Measurements from ENCODE around the gene SSNA1. TPM values are rescaled to one million over a fixed set of nuclear protein-coding genes. Genes with fewer than 3 reads are reported as not detected.

The SSNA1 gene
- total and polyA plus RNA-seq, 9 of the 15 experiments (the other 6 are each of a cell fraction or from before 2014, with no cell fraction given) = 1.9 to 130 (median 57.1) TPM

DNA sequence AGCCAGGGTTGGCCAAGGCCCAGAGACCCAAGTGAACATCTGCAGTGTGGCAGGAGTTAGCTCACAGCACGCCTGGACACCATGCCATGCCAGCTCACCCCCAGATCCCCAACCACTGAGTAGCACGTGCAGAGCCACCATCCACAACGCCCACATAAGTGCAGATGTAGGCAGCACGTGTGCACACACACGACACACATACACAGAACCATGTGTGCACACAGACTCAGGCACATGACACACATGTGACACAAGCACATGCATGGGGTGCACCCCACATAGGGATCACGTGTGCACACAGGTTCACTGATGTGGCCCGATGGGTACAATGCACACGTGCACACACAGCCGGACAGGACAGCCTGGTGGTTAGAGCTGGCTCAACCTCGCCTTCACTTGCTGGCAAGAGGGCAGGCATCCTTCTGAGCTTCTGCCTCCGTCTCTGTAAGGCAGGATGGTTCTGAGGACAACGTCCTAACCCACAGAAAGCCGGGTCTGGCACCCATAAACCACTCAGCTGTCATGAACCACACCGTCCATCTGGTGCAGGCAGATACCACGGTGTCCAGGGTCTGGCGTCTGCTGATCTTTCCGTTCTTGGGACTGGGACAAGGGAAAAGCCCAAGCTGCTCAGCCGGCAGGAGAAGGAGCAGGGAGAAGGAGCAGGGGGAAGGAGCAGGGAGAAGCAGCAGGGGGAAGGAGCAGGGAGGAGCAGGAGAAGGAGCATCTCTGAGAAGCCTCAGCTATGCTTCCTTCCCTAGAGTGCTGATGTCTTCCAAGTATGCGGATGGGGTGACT lies 30.7 kb upstream of the SSNA1 start (continued):
- TF ChIP-seq JUND (IDR thresholded peaks at IDR 0.05; ENCODE audit: borderline replicate concordance, low read depth, low read length) (no peak), JUND (tag; IDR thresholded peaks at IDR 0.05; ENCODE audit: borderline replicate concordance, low read depth, low read length) (no peak), SREBF1 (IDR thresholded peaks at IDR 0.05; ENCODE audit: borderline replicate concordance, low read depth, low read length) (no peak), DLX4 (CRISPR knock-in tag; IDR thresholded peaks at IDR 0.05) (no peak), BACH1 (tag; IDR thresholded peaks at IDR 0.05) (no peak), ZNF41 (CRISPR knock-in tag; conservative IDR thresholded peaks at IDR 0.05) (no peak), CHD7 (IDR thresholded peaks at IDR 0.05; ENCODE audit: low read depth, low read length) (no peak), EP300 (IDR thresholded peaks at IDR 0.05; ENCODE audit: low read length) (peak; percentile 13; the same call in 1 of the 2 replicates), ZBTB49 (CRISPR knock-in tag; IDR thresholded peaks at IDR 0.05; ENCODE audit: borderline replicate concordance) (no peak), GATAD2A (IDR thresholded peaks at IDR 0.05) (no peak), NR4A1 (CRISPR knock-in tag; IDR thresholded peaks at IDR 0.05) (no peak), NR4A1 (tag; IDR thresholded peaks at IDR 0.05) (no peak), USF1 (CRISPR knock-in tag; IDR thresholded peaks at IDR 0.05) (peak; percentile 89)
